ENCODE measurements around the gene TMEM14A. TPM values are rescaled to one million over a fixed set of nuclear protein-coding genes. Genes with fewer than 3 reads are reported as not detected.
A peak's percentile ranks its signal among the peaks of the same experiment; 100 is the strongest.

The TMEM14A gene
- polyA plus RNA-seq, 1 donor from 2014 or later, result 326 TPM

GRCh38 chr6:52663120-52663935, 7.6 kb upstream of the TMEM14A start:
- Histone ChIP-seq H3F3A (ENCODE audit: insufficient read depth, low read length, poor library complexity, severe bottlenecking) (no peaks in the 10 kb centered on the region), H3K9me3 (ENCODE audit: low read length) (no peaks in the 10 kb centered on the region), H3K4me3 (ENCODE audit: low read length) (peak overlapping the region; percentile 71), H3K9ac (ENCODE audit: low read length) (no peak overlapping the region), H3K36me3 (ENCODE audit: insufficient read depth, low read length) (no peaks in the 10 kb centered on the region), H3K27ac (ENCODE audit: low read length) (no peak overlapping the region), H3K9me2 (ENCODE audit: insufficient read depth, low read length) (no peaks in the 10 kb centered on the region), H3K27me3 (ENCODE audit: insufficient read depth, low read depth, low read length) (no peaks in the 10 kb centered on the region), H4K20me1 (ENCODE audit: insufficient read depth) (no peaks in the 10 kb centered on the region), H3K4me2 (ENCODE audit: low read length) (peak overlapping the region; percentile 90), H2AFZ (ENCODE audit: low read depth, low read length) (peak overlapping the region; percentile 43), H3K79me2 (replicated peaks; ENCODE audit: insufficient read depth, low read length) (no peaks in the 10 kb centered on the region)
- TF ChIP-seq SMC3 (conservative IDR thresholded peaks at IDR 0.05; ENCODE audit: poor library complexity) (peak; percentile 89), CTCF (IDR thresholded peaks at IDR 0.05; ENCODE audit: poor library complexity, severe bottlenecking) (peak; percentile 91), MXI1 (conservative IDR thresholded peaks at IDR 0.05; ENCODE audit: poor library complexity, severe bottlenecking) (no peak), RAD21 (conservative IDR thresholded peaks at IDR 0.05) (peak; percentile 94)

- Histone ChIP-seq H3K9me3 (ENCODE audit: low read length) (no peaks in the 10 kb centered on the region), H3K9me2 (ENCODE audit: insufficient read depth, low read length) (no peaks in the 10 kb centered on the region), H3F3A (ENCODE audit: insufficient read depth, low read length, poor library complexity, severe bottlenecking) (no peaks in the 10 kb centered on the region), H2AFZ (ENCODE audit: low read depth, low read length) (peak overlapping the region; percentile 43), H3K79me2 (replicated peaks; ENCODE audit: insufficient read depth, low read length) (no peaks in the 10 kb centered on the region), H3K27me3 (ENCODE audit: insufficient read depth, low read depth, low read length) (no peaks in the 10 kb centered on the region), H3K27ac (ENCODE audit: low read length) (no peak overlapping the region), H3K9ac (ENCODE audit: low read length) (peak overlapping the region; percentile 46), H3K36me3 (ENCODE audit: insufficient read depth, low read length) (no peaks in the 10 kb centered on the region), H3K4me3 (ENCODE audit: low read length) (peak overlapping the region; percentile 71), H3K4me2 (ENCODE audit: low read length) (peak overlapping the region; percentile 90), H4K20me1 (ENCODE audit: insufficient read depth) (no peaks in the 10 kb centered on the region)
- TF ChIP-seq MXI1 (conservative IDR thresholded peaks at IDR 0.05; ENCODE audit: poor library complexity, severe bottlenecking) (no peak), EP300 (conservative IDR thresholded peaks at IDR 0.05; ENCODE audit: poor library complexity, severe bottlenecking) (no peak), EZH2 (IDR thresholded peaks at IDR 0.05; ENCODE audit: borderline replicate concordance, insufficient read depth, low read length, poor library complexity, severe bottlenecking) (no peak), RAD21 (conservative IDR thresholded peaks at IDR 0.05) (no peak), SMC3 (conservative IDR thresholded peaks at IDR 0.05; ENCODE audit: poor library complexity) (peak; percentile 23), TAF1 (IDR thresholded peaks at IDR 0.05; ENCODE audit: low read depth) (no peak), CTCF (IDR thresholded peaks at IDR 0.05; ENCODE audit: poor library complexity, severe bottlenecking) (no peak), REST (IDR thresholded peaks at IDR 0.05; ENCODE audit: borderline replicate concordance) (no peak)
Measured at GRCh38 chr6:52663936-52664185, 7.1 kb upstream of the TMEM14A start.

All from neural cell (in vitro differentiated cells).